ENCODE results near the gene MPI.

MPI gene

GRCh38 chr15:74850393-74850792 lies 39.4 kb upstream of the MPI start:
- no peak overlapping the region for H3K9ac ChIP-seq (ENCODE audit: low read depth, low read length, poor library complexity)

DNA sequence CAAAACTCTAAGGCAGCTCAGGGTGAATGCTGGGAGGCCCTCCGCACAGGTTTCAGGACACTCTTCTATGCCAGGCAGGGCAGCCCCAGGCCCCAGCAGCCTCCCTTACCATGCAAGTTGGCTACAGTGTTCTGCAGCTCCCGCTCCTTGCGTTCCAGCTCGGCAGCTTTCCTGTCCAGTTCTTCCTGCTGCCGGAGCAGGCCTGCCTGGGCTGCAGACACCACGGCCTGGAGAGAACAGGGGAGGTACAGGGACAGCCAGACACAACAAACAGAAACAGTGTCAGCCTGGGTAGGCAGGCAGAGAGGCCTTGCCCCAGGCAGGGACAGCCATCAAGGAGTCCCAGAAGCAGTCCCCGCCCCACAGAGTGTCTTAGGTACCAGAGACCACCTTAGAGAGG lies 37.9 kb upstream of the MPI start:
- no peak overlapping the region for H4K91ac ChIP-seq (ENCODE audit: low read depth, low read length, poor library complexity)
- no peak overlapping the region for H2AK5ac ChIP-seq (ENCODE audit: low read depth, low read length)
- peak overlapping the region; percentile 43 for H2BK5ac ChIP-seq (ENCODE audit: low read length)
- no peak overlapping the region for H3K4me3 ChIP-seq (ENCODE audit: low read length in 2 of 2)
- H3K27me3 ChIP-seq (ENCODE audit: control insufficient read depth in 3 of 3, insufficient read depth in 3 of 3, low read depth in 1 of 3, low read length in 3 of 3), result no peaks in the 10 kb centered on the region
- H3K23ac ChIP-seq (ENCODE audit: low read depth, low read length, poor library complexity), result no peak overlapping the region
- H3K9me3 ChIP-seq (replicated peaks in 1 of 2; ENCODE audit: control insufficient read depth in 2 of 2, insufficient read depth in 1 of 2, low read depth in 1 of 2, low read length in 2 of 2), result no peaks in the 10 kb centered on the region
- no peak overlapping the region for H2BK120ac ChIP-seq (ENCODE audit: low read depth, low read length)
- no peak overlapping the region for H3K18ac ChIP-seq (ENCODE audit: low read length)
- H3K9ac ChIP-seq (ENCODE audit: low read depth, low read length, poor library complexity), result no peak overlapping the region
- no peaks in the 10 kb centered on the region for H3K79me1 ChIP-seq (ENCODE audit: low read depth, low read length)
- no peak overlapping the region for H2BK15ac ChIP-seq (ENCODE audit: low read length)
- no peak overlapping the region for H4K8ac ChIP-seq (ENCODE audit: low read depth, low read length)
- H3K4ac ChIP-seq (ENCODE audit: low read length), result no peak overlapping the region
- WGBS, 2 donors (ENCODE audit: extremely low coverage in 2 of 2, insufficient read length in 2 of 2, insufficient replicate concordance in 1 of 2), result no CpG with 5 or more reads among the region's 7 CpGs
- H3K4me2 ChIP-seq (ENCODE audit: insufficient read depth, low read length, poor library complexity, severe bottlenecking), result no peak overlapping the region
- no peak overlapping the region for H3K14ac ChIP-seq (ENCODE audit: low read length)
- no peak overlapping the region for H2BK12ac ChIP-seq (ENCODE audit: low read length)
- no peak overlapping the region for H2AFZ ChIP-seq (ENCODE audit: low read length)
- no peak for DNase-seq (ENCODE audit: low spot score)
- peaks cover 43 to 74% of the 10 kb centered on the region in 2 donors for H3K36me3 ChIP-seq (replicated peaks in 1 of 2; ENCODE audit: control insufficient read depth in 2 of 2, insufficient read depth in 2 of 2, low read length in 2 of 2)
- H3K4me1 ChIP-seq (ENCODE audit: control insufficient read depth in 2 of 2, insufficient read depth in 1 of 2, low read depth in 1 of 2, low read length in 2 of 2), result no peaks in the 10 kb centered on the region
- H3K27ac ChIP-seq (replicated peaks; ENCODE audit: low read length), result no peak overlapping the region

More at GRCh38 chr15:74850393-74850792, 39.4 kb upstream of the MPI start:
- Histone ChIP-seq H2BK12ac (ENCODE audit: low read length) (no peak overlapping the region), H3K14ac (ENCODE audit: low read length) (no peak overlapping the region), H3K27me3 (ENCODE audit: control insufficient read depth in 3 of 3, insufficient read depth in 3 of 3, low read depth in 1 of 3, low read length in 3 of 3) (no peaks in the 10 kb centered on the region), H3K79me1 (ENCODE audit: low read depth, low read length) (no peaks in the 10 kb centered on the region), H3K4me3 (ENCODE audit: low read length in 2 of 2) (no peak overlapping the region), H2BK15ac (ENCODE audit: low read length) (no peak overlapping the region), H3K4me1 (ENCODE audit: control insufficient read depth in 2 of 2, insufficient read depth in 1 of 2, low read depth in 1 of 2, low read length in 2 of 2) (no peaks in the 10 kb centered on the region), H4K91ac (ENCODE audit: low read depth, low read length, poor library complexity) (no peak overlapping the region), H3K4me2 (ENCODE audit: insufficient read depth, low read length, poor library complexity, severe bottlenecking) (no peak overlapping the region), H3K9me3 (replicated peaks in 1 of 2; ENCODE audit: control insufficient read depth in 2 of 2, insufficient read depth in 1 of 2, low read depth in 1 of 2, low read length in 2 of 2) (no peaks in the 10 kb centered on the region), H3K23ac (ENCODE audit: low read depth, low read length, poor library complexity) (no peak overlapping the region), H3K36me3 (replicated peaks in 1 of 2; ENCODE audit: control insufficient read depth in 2 of 2, insufficient read depth in 2 of 2, low read length in 2 of 2) (peaks cover 45 to 79% of the 10 kb centered on the region in 2 donors), H3K4ac (ENCODE audit: low read length) (no peak overlapping the region), H2BK5ac (ENCODE audit: low read length) (no peak overlapping the region), H4K8ac (ENCODE audit: low read depth, low read length) (no peak overlapping the region), H3K18ac (ENCODE audit: low read length) (no peak overlapping the region), H2AFZ (ENCODE audit: low read length) (no peak overlapping the region), H2AK5ac (ENCODE audit: low read depth, low read length) (no peak overlapping the region), H2BK120ac (ENCODE audit: low read depth, low read length) (no peak overlapping the region), H3K27ac (replicated peaks; ENCODE audit: low read length) (no peak overlapping the region)
- no CpG with 5 or more reads among the region's 4 CpGs for WGBS, 2 donors (ENCODE audit: extremely low coverage in 2 of 2, insufficient read length in 2 of 2, insufficient replicate concordance in 1 of 2)
- no peak for DNase-seq (ENCODE audit: low spot score)

DNA sequence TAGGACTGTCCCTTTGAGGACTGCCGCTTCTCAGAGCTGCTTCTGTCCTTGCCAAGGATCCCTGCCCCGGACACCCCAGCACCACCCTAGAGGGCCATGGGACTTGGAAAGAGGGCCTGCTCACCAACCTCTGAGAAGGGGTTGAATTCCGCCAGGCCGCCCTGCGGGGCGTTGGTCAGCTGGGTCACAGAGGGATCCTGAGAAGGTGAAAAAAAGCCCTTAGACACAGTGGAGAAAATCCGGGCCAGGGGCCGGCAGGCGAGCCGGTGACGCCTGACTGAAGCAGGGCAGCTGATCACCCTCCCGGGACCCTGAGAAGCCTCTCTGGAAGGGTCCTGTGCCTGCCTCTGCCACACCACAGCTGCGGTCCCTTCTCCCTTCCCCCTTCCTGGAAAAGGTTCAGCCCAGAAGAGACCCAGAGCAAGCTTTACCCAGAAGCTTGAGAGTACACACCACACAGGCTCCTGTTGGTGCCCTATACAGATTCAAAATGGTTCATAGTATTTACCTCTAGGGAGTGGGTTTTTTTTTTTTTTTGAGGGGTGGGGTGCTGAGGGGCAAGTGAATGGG lies 35.3 kb upstream of the MPI start:
- Histone ChIP-seq H4K8ac (ENCODE audit: low read depth, low read length) (no peak overlapping the region), H3K9me3 (replicated peaks in 1 of 2; ENCODE audit: control insufficient read depth in 2 of 2, insufficient read depth in 1 of 2, low read depth in 1 of 2, low read length in 2 of 2) (no peaks in the 10 kb centered on the region), H3K4me2 (ENCODE audit: insufficient read depth, low read length, poor library complexity, severe bottlenecking) (no peak overlapping the region), H2AK5ac (ENCODE audit: low read depth, low read length) (no peak overlapping the region), H2BK12ac (ENCODE audit: low read length) (no peak overlapping the region), H3K4me3 (ENCODE audit: low read length in 2 of 2) (no peak overlapping the region), H3K27me3 (ENCODE audit: control insufficient read depth in 3 of 3, insufficient read depth in 3 of 3, low read depth in 1 of 3, low read length in 3 of 3) (no peaks in the 10 kb centered on the region), H3K14ac (ENCODE audit: low read length) (no peak overlapping the region), H2BK5ac (ENCODE audit: low read length) (no peak overlapping the region), H3K9ac (ENCODE audit: low read depth, low read length, poor library complexity) (no peak overlapping the region), H3K27ac (replicated peaks; ENCODE audit: low read length) (no peak overlapping the region), H3K23ac (ENCODE audit: low read depth, low read length, poor library complexity) (no peak overlapping the region), H4K91ac (ENCODE audit: low read depth, low read length, poor library complexity) (no peak overlapping the region), H2AFZ (ENCODE audit: low read length) (no peak overlapping the region), H3K36me3 (replicated peaks in 1 of 2; ENCODE audit: control insufficient read depth in 2 of 2, insufficient read depth in 2 of 2, low read length in 2 of 2) (peaks cover 38 to 55% of the 10 kb centered on the region in 2 donors), H2BK120ac (ENCODE audit: low read depth, low read length) (no peak overlapping the region), H3K18ac (ENCODE audit: low read length) (no peak overlapping the region), H3K79me1 (ENCODE audit: low read depth, low read length) (no peaks in the 10 kb centered on the region), H3K4me1 (ENCODE audit: control insufficient read depth in 2 of 2, insufficient read depth in 1 of 2, low read depth in 1 of 2, low read length in 2 of 2) (no peaks in the 10 kb centered on the region), H3K4ac (ENCODE audit: low read length) (no peak overlapping the region), H2BK15ac (ENCODE audit: low read length) (no peak overlapping the region)
- no peak for DNase-seq (ENCODE audit: low spot score)
- no CpG with 5 or more reads among the region's 13 CpGs for WGBS, 2 donors (ENCODE audit: extremely low coverage in 2 of 2, insufficient read length in 2 of 2, insufficient replicate concordance in 1 of 2)

DNA sequence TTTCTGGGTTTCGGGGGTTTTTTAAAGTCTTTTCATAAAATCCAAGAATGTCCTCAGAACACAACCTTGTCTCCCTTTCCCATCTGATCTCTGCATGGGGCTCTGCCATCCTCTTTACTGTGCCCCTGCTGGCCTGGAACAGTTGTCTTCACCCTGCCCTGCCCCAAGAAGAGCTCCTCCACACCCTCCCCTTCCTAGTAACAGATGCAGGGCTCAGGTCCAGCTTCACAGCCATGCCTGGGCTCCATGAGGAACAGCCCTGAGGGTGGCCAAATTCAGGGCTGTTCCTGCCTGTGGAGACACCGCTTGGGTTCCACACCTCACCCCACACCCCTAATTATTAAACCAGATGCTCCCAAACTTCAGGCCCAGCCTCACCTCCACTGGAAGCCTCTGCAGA lies 34.0 kb upstream of the MPI start:
- Histone ChIP-seq H2BK12ac (ENCODE audit: low read length) (no peak overlapping the region), H4K91ac (ENCODE audit: low read depth, low read length, poor library complexity) (no peak overlapping the region), H3K4me2 (ENCODE audit: insufficient read depth, low read length, poor library complexity, severe bottlenecking) (no peak overlapping the region), H3K27me3 (ENCODE audit: control insufficient read depth in 3 of 3, insufficient read depth in 3 of 3, low read depth in 1 of 3, low read length in 3 of 3) (no peaks in the 10 kb centered on the region), H3K27ac (replicated peaks; ENCODE audit: low read length) (no peak overlapping the region), H3K4me1 (ENCODE audit: control insufficient read depth in 2 of 2, insufficient read depth in 1 of 2, low read depth in 1 of 2, low read length in 2 of 2) (no peaks in the 10 kb centered on the region), H3K79me1 (ENCODE audit: low read depth, low read length) (no peaks in the 10 kb centered on the region), H2BK15ac (ENCODE audit: low read length) (no peak overlapping the region), H3K4me3 (ENCODE audit: low read length in 2 of 2) (no peak overlapping the region), H3K9me3 (replicated peaks in 1 of 2; ENCODE audit: control insufficient read depth in 2 of 2, insufficient read depth in 1 of 2, low read depth in 1 of 2, low read length in 2 of 2) (no peaks in the 10 kb centered on the region), H2AFZ (ENCODE audit: low read length) (no peak overlapping the region), H2BK120ac (ENCODE audit: low read depth, low read length) (no peak overlapping the region), H4K8ac (ENCODE audit: low read depth, low read length) (no peak overlapping the region), H2BK5ac (ENCODE audit: low read length) (no peak overlapping the region), H2AK5ac (ENCODE audit: low read depth, low read length) (no peak overlapping the region), H3K9ac (ENCODE audit: low read depth, low read length, poor library complexity) (peak overlapping the region; percentile 24), H3K18ac (ENCODE audit: low read length) (no peak overlapping the region), H3K14ac (ENCODE audit: low read length) (no peak overlapping the region), H3K23ac (ENCODE audit: low read depth, low read length, poor library complexity) (no peak overlapping the region), H3K36me3 (replicated peaks in 1 of 2; ENCODE audit: control insufficient read depth in 2 of 2, insufficient read depth in 2 of 2, low read length in 2 of 2) (peaks cover 27 to 42% of the 10 kb centered on the region in 2 donors), H3K4ac (ENCODE audit: low read length) (no peak overlapping the region)
- WGBS, 2 donors (ENCODE audit: extremely low coverage in 2 of 2, insufficient read length in 2 of 2, insufficient replicate concordance in 1 of 2), result no CpG with 5 or more reads among the region's 2 CpGs
- DNase-seq (ENCODE audit: low spot score), result no peak

Data from neuronal stem cell (in vitro differentiated cells).